Stimulated activated naive CD4-positive, alpha-beta T cell treated with Interleukin-2 at 50 U/mL for 16 hours (primary cell): ENCODE data around the gene EPHA2.
"Not testable (repeated sequence)": the region's sequence is repeated elsewhere in the genome, so short reads cannot be mapped to it uniquely, and the experiment has no call there.

Experiments
- DNase-seq: peaks from one replicate; lab custom pipeline; 2025; lab: John Stamatoyannopoulos, UW

The EPHA2 gene

GRCh38 chr1:16119504-16119903 lies 36.4 kb downstream of the EPHA2 start:
- no peak for DNase-seq

DNA sequence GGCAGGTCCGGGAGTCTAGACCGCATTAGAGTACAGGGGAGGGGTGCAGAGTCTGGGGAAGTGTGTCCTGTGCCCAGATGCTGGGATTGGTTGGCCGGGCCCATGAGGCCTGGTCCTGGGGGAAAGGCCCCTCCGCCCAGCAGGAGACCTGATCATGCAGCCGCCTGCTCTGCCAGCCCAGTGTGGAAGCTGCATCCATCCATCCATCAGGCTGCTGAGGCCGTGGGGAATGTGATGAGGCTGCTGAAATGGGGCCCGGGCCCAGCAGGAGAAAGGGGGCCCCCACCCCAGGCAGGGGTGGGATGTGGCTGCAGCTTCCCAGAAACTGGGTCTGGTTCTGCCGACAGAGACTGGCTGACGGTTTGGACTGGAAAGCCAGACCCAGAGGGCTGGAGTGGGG lies 37.2 kb downstream of the EPHA2 start:
- no peak for DNase-seq

GRCh38 chr1:16117936-16118335 lies 37.9 kb downstream of the EPHA2 start:
- no peak for DNase-seq

DNA sequence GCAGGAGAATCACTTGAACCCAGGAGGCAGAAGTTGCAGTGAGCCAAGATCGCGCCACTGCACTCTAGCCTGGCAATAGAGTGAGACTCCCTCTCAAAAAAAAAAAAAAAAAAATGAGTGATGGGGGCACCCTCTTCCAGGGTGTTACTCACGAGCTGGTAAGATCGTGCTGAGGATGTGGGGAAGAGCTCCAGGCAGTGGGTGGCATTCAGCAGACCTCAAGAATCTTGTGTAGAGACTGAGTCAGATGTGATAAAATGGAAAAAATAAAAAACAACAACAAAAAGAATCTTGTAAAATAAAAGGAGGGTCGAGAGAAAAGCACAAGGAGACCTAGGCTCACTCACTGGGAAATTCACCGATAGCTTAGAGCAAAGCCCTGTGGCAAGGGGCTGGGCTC lies 38.5 kb downstream of the EPHA2 start:
- no peak for DNase-seq

DNA sequence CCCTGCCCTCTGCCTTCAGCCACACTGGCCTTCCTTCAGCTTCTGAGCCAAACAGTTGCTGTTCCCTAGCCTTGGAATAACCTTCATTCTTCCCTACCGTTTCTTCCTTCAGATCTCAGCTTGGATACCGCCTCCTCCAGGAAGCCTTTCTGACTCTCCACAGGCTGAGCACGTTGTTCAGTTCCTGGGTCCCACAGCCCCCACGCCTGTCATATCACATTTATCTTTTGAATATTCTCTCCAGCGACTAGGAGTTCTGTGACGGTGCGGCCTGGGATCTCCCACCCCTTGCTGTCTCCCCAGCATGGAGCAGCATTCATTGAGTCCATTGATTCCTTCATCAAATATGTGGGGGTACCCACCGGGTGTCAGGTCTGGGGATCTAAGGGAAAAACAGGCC lies 39.2 kb downstream of the EPHA2 start:
- no peak for DNase-seq

DNA sequence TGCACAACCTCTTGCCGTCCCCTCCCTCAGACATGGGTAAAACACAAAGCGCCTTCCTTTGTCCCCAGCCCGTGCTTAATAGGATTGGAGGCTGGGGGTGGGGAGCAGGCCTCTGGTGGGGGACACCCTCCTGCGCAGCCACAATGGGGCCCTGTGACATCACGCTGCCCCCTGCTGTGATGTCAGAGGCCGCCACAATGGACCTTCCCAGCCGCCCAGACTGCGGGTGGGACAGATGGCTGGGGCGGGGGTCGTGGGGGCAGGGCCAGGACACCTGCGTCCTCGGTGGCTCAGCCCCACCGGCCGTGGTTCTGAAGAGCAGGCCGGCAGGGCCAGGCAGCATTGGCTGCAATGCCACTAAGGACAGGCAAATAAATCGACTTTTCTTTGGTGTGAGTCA lies 39.9 kb downstream of the EPHA2 start:
- no peak for DNase-seq

DNA sequence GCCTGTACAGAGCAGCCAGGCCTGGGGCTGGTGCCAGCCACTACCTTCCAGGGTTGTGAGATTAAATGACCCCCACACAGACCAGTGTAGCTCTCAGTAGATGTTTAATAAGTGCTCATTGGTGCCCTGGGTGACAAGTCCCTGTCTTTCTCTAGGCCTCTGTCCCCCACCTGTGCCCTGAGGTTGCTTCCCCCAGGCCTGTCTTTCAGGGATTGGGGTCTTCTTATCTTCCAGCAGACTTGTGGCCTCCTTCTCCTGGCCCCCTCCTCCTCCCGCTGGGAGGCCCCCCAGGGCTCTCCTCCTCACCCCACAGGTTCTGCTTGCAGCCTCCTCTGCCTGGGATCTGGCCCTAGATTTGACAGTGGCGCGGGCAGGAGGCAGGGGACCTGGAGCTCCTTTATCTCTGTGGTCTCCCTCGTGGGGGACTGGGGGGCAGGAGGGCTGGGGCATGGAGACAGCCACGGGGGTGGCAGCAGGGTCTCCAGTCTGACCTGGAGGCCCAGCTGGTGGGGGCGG lies 40.3 kb downstream of the EPHA2 start:
- DNase-seq = no peak

- DNase-seq = no peak
Observed at GRCh38 chr1:16114527-16115467, 41.1 kb downstream of the EPHA2 start.

- no peak for DNase-seq
Observed at GRCh38 chr1:16112596-16113555, 43.0 kb downstream of the EPHA2 start.

DNA sequence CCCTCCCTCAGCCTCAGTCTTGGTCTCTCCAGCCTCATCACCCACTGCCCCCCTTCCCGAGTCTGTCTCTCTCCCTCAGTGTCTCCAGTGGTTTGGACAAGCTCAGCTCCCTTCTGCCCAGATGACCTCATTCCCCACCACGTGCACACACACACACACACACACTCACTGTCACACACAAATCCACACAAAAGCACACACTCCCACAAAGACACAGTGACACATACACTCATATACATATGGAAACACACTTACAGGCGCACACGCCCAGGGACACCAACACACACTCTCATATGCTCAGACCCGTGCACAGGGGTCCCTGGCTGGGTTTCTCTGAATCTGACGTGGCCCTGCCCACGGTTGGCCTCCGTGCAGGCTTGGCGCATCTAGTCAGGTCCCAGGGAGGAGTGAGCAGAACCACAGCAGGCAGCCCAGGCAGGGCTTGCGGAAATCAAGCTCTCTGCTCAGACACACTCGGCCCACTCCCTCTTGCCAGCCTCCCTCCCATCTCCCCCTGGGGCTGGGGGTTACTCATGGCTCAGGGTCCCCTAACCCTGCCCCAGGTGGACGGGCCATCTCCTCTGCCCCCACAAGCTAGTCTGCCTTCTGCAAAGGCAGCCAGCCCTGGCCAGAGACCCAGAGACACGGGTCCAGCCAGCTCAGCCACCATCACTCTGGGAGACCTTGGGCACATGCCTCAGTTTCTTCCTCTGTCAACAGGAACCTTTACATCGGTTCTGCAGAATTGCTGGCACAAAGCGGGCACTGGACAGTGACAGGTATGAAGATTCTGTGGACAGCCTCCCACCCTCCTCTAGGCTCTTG lies 43.9 kb downstream of the EPHA2 start:
- no peak for DNase-seq

DNA sequence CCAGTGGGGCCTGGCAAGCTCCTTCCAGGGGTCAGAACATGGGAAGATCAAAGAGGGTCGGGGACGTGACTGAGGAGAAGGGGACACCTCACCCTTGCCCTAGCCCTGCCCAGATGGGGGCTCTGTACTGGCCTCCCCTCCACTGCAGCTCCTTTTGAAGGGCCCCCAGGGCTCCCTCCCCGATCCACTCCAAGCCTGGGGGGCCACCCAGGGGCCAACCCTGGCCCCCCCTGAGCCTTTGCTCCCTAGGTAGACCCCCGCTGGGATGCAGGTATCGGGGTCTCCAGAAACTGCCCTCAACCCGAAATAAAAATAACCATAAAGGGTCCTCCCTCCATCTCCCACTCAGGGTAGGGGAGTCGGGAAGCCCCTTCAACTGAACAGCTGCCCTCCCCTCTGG lies 45.0 kb downstream of the EPHA2 start:
- DNase-seq = no peak

GRCh38 chr1:16110456-16110855 lies 45.4 kb downstream of the EPHA2 start:
- DNase-seq = no peak

GRCh38 chr1:16109571-16109970 lies 46.3 kb downstream of the EPHA2 start:
- DNase-seq = no peak

DNA sequence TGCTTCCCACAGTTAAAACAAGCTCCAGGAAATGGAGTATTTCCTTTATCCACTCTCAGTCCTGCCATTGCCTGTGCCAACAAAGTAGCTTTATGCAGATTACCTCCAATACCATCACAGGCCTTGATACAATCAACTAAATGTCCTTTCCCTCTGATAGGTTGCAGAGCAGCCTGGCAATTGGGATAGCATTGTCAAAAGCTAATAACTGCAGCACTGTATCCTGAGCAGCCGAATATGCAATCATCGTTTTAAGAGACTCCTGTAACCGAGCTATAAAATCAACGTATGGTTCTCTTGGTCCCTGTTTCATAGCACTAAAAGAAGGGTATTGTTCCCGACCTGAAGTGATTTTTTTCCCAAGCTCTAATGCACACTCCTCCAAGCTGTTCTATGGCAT lies 48.8 kb downstream of the EPHA2 start:
- not testable (repeated sequence) for DNase-seq

GRCh38 chr1:16101623-16102022 lies 54.2 kb downstream of the EPHA2 start:
- no peak for DNase-seq

- no peak for DNase-seq
Observed at GRCh38 chr1:16099412-16099811, 56.5 kb downstream of the EPHA2 start.

GRCh38 chr1:16095447-16095846 lies 60.4 kb downstream of the EPHA2 start:
- no peak for DNase-seq

- DNase-seq = no peak
Observed at GRCh38 chr1:16094453-16095158, 61.3 kb downstream of the EPHA2 start.

DNA sequence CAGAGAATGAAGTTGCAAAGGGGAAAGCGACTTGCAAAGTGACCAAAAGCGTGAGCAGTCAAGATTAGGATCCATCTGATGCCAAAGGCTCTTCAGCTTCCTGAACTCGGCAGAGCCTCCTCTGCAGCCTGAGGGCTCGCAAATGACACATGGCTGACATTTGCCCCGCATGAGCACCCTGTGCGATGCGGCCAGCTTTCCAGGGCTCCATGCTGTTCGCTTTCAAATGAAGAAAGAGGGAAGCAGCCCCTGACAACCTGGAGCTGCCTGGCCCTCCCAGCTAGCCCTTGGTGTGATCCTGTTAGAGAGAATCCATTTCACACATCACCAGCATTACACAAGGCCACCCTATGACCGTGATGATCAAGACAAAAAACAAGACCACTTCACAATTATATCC lies 62.3 kb downstream of the EPHA2 start:
- DNase-seq = no peak

DNA sequence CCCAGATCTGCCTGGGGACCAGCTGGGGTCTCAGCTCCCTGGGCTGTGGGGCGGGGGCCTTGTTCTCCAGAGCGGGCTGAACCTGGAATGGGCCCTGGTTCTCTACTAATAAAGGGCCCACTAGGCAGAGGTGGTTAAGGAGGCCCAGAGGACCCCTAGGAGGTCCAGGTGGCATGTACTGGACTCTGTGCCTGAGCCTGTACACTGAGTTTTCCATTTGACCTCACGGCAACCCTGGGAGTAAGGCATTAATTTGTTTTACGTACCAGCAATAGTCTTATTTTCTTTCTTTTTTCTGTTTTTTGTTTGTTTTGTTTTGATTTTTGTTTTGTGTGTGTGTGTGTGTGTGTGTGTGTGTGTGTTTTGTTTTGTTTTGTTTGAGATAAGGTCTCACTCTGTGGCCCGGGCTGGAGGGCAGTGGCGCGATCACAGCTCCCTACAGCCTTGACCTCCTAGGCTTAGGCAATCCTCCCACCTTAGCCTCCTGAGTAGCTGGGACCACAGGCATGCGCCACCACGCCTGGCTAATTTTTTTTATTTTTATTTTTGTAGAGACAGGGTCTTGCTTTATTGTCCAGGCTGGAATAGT lies 62.9 kb downstream of the EPHA2 start:
- DNase-seq = no peak
